Measurements from ENCODE around the gene SPHK1.

DNA sequence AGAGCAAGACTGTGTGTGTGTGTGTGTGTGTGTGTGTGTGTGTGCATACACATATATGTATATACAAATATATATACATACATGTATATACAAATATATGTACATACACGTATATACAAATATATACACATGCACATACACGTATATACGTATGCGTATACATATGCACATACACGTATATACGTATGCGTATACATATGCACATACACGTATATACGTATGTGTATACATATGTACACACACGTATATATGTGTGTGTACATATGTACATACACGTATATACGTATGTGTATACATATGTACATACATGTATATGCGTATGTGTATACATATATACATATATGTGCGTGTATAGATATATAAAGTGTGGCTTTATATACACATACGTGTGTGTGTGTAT is 31.4 kb downstream of the SPHK1 start:
- TF ChIP-seq CTCF (IDR thresholded peaks at IDR 0.05 in 4 of 5, conservative IDR thresholded peaks at IDR 0.05 in 1 of 5) (no peak), POLR2A (IDR thresholded peaks at IDR 0.05) (no peak)

Measured in gastrocnemius medialis (tissue), 4 donors.